ENCODE data around the gene ZMYM3.

ZMYM3 gene

DNA sequence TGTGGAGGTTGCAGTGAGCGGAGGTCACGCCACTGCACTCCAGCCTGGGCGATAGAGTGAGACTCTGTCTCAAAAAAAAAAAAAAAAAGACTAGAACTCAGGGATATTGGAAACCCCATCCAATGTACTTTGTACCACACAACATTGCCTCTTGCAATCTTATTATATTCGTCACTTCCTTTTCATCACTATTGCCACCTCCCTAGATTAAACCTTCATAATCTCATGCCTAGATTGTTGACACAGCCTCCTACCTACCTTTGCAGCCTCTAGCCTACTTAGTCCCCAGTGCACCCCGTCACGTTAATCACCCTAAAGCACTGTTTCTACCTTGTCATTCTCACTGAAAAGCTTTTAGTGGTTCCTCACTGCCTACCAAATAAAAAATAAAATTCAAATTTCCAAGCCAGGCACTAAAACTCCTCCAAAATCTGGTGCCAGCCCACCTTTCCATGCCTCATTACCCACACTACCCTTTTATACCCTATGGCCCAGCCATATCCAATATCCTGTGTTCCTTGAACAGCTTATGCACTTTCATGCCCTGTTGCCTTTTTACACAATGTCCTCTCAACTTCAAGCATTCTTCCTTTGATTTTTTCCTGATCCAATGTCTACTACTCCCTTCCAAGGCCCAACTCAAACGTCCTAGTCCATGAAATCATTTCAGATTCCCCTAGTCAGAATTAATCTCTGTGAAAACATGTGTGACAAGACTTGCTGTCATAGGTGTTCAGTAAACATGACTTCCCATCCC lies 54.5 kb downstream of the ZMYM3 start:
- DNase-seq = no peak

DNA sequence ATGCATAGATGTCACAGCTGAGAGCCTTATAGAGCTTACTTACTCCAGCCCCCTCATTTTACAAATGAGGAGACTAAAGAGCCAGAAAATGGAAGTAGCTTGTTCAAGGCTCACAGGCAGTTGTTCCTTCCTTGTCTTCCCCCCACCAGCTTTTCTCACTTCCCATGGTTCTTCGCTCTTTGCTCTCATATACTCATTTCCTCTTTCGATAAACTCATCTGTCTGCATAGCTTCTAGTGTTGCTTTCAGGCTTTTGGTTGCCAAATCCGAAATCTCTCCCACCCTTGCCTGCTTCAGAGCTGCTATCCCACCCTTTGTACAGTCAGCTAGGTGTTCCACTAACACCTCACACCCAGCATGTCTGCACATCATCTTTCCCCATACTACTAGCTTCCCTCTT lies 55.9 kb downstream of the ZMYM3 start:
- DNase-seq = no peak

DNA sequence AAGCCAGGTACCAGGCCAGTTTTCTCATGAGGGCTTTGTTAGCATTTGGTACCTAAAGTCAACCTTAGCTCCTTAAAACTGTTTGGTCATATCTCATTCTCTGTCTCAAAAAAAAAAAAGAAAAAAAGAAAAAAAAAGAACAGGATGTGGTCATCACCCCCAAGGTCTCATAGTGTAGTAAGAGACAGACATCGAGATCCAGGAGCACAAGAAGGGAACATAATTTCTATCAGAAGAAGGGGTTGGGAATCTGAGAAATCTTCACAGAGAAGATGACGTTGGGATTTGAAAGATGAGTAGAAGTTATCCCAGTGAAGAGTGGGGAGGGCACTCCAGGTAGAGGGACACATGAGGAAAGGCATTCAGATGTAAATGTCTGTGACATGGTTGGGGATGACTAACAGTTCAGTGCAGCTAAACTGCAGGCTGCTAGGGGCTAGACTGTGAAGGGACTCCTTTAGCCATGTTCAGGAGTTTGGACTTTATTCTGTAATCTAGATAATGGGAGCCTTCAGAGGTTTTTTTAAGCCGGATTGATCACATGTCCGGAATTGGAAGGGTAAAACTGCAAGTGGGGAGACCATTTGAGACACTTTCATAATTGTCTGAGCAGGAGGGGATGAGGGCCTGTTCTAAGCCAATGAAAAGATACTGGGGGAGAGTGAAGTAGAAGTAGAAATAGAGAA lies 57.8 kb downstream of the ZMYM3 start:
- no peak for DNase-seq

DNA sequence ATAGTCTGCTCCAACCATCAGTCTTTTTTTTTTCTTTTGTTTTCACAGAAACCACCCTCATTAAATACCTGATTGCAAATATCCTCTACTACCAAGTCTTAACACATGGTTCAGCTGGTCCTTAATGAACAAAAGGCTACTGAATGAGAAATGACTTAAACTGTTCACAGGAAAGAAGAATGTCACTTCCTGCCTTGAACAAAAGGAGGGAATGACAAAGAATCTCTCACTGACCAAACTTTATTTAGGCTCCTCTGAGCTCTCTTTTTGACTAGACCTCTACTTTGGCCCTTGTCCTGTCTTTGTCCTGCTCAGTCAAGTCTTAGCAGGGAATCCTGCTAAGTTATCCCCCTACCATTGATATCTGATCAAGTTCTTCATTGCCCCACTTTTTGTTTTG lies 62.7 kb downstream of the ZMYM3 start:
- no peak for DNase-seq

Measured in COR-L47 (cell line).